Sigmoid colon (tissue), 7 donors: ENCODE results near the gene DNASE1L2. TPM values are rescaled to one million over a fixed set of nuclear protein-coding genes. Genes with fewer than 3 reads are reported as not detected.

Source experiments
- DNase-seq: peaks from one replicate; pipeline ENCODE4 v3.0.0-alpha.2; 2019
- H3K27ac ChIP-seq, 4 donors: fragments of 200-600 bp; sonication (generic); one replicate each; pipeline ENCODE4 v1.5.1; 2016 to 2019; ENCODE audit warnings: mild to moderate bottlenecking in 1 of 4
- H3K27me3 ChIP-seq, 3 donors: fragments of 200-600 bp; sonication (generic); one replicate each; pipeline ENCODE4 v1.5.1; 2019; ENCODE audit warnings: mild to moderate bottlenecking in 1 of 3
- H3K36me3 ChIP-seq, 4 donors: fragments of 200-600 bp; sonication (generic); one replicate each; pipeline ENCODE4 v1.5.1; 2016 to 2019
- H3K4me1 ChIP-seq, 4 donors: fragments of 200-600 bp; sonication (generic); one replicate each; pipeline ENCODE4 v1.5.1; 2017 to 2019
- H3K4me3 ChIP-seq, 4 donors: fragments of 200-600 bp; sonication (generic); one replicate each; pipeline ENCODE4 v1.5.1; 2017 to 2019; ENCODE audit warnings: mild to moderate bottlenecking in 2 of 4, moderate library complexity in 1 of 4
- H3K9me3 ChIP-seq, 4 donors: fragments of 200-600 bp in 3 of 4; sonication (generic) in 3 of 4; one replicate each; pipeline versions ENCODE4 v1.5.1 to v1.6.1; 2013 to 2019
- EP300 ChIP-seq, 4 donors: sonication (generic); formaldehyde crosslinking; IDR thresholded peaks; one replicate each; pipeline ENCODE4 v1.6.1; 2017; ENCODE audit warnings: antibody characterized with exemption in 4 of 4
- POLR2A ChIP-seq, 2 donors: fragments of 450-650 bp; IDR thresholded peaks; one replicate each; pipeline ENCODE4 v1.6.1; 2016; ENCODE audit warnings: antibody characterized with exemption in 2 of 2, mild to moderate bottlenecking in 2 of 2, moderate library complexity in 2 of 2
- POLR2AphosphoS5 ChIP-seq, 4 donors: sonication (generic); formaldehyde crosslinking; IDR thresholded peaks; one replicate each; pipeline ENCODE4 v1.6.1; 2017; ENCODE audit warnings: antibody characterized with exemption in 4 of 4
- WGBS, 2 donors: extraction: QIAGEN DNeasy Blood & Tissue Kit; methylation state at CpG; one replicate each; pipeline ENCODE4 v1.1.7; 2013; 5-methylcytosine and 5-hydroxymethylcytosine counted together
- intact Hi-C: fragments of 100-400 bp; cut with DNase I; formaldehyde crosslinking; loops from one replicate; pipeline ENCODE4 v1.15.1; 2023
- polyA plus RNA-seq, 3 donors: library from polyadenylated mRNA; stranded (reverse); fragments of 200-250 nt; gene quantifications; one replicate each; pipeline ENCODE4 v1.2.3, GENCODE V29; 2013
- total RNA-seq, 4 donors: library from RNA; depleted of rRNA; stranded (reverse); fragments of >200 nt; gene quantifications; one replicate each; pipeline ENCODE4 v1.1.0, GENCODE V29; 2016
- TF ChIP-seq, protein P1 (sequence below), 4 experiments: fragments of 450-650 bp in 3 of 4; fragments of 200-600 bp in 1 of 4; IDR thresholded peaks; one replicate each; pipeline ENCODE4 v1.5.1; 2016 to 2019; ENCODE audit warnings: antibody characterized with exemption in 4 of 4, mild to moderate bottlenecking in 3 of 4, moderate library complexity in 2 of 4
- donor health status: healthy with polysubstance abuse.
- donor health status: Bipolar disorder and iron deficiency.
- donor health status: healthy.

The DNASE1L2 gene
- total and polyA plus RNA-seq, 7 donors: 0.36 to 0.93 (median 0.82) TPM; not detected in 3

DNA sequence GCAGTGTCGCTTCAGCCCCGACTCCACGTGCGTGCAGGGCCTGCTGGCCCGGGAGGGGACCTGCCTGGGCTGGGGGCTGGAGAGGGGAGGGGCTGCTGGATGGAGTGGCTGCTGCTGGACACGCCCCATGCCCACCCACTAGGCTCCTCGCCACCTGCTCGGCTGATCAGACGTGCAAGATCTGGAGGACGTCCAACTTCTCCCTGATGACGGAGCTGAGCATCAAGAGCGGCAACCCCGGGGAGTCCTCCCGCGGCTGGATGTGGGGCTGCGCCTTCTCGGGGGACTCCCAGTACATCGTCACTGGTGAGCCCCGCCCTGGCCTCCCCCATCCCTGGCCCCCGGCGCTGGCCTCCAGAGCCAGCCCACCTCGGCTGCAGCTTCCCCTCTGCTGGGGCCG is 27.9 kb upstream of the DNASE1L2 start:
- H3K36me3 ChIP-seq: peaks cover 13 to 39% (median 25%) of the 10 kb centered on the region in 4 donors
- DNase-seq: no peak
- TF ChIP-seq, protein P1, sequence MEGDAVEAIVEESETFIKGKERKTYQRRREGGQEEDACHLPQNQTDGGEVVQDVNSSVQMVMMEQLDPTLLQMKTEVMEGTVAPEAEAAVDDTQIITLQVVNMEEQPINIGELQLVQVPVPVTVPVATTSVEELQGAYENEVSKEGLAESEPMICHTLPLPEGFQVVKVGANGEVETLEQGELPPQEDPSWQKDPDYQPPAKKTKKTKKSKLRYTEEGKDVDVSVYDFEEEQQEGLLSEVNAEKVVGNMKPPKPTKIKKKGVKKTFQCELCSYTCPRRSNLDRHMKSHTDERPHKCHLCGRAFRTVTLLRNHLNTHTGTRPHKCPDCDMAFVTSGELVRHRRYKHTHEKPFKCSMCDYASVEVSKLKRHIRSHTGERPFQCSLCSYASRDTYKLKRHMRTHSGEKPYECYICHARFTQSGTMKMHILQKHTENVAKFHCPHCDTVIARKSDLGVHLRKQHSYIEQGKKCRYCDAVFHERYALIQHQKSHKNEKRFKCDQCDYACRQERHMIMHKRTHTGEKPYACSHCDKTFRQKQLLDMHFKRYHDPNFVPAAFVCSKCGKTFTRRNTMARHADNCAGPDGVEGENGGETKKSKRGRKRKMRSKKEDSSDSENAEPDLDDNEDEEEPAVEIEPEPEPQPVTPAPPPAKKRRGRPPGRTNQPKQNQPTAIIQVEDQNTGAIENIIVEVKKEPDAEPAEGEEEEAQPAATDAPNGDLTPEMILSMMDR (IDR thresholded peaks at IDR 0.05): no peak
- no peak for TF ChIP-seq POLR2AphosphoS5 (IDR thresholded peaks at IDR 0.05)
- H3K4me3 ChIP-seq: no peak overlapping the region
- H3K4me1 ChIP-seq: peaks cover 0 to 35% (median 33%) of the 10 kb centered on the region in 4 donors
- WGBS, 2 donors: 85 to 90% methylated on average over 23 of the region's 23 CpGs
- H3K27me3 ChIP-seq: no peaks in the 10 kb centered on the region
- intact Hi-C loops: loop anchor here (5.0 kb wide), 1 partner anchor 44 kb away; the partner anchor contains the start of gene ECI1
- H3K27ac ChIP-seq: no peak overlapping the region
- no peaks in the 10 kb centered on the region for H3K9me3 ChIP-seq

DNA sequence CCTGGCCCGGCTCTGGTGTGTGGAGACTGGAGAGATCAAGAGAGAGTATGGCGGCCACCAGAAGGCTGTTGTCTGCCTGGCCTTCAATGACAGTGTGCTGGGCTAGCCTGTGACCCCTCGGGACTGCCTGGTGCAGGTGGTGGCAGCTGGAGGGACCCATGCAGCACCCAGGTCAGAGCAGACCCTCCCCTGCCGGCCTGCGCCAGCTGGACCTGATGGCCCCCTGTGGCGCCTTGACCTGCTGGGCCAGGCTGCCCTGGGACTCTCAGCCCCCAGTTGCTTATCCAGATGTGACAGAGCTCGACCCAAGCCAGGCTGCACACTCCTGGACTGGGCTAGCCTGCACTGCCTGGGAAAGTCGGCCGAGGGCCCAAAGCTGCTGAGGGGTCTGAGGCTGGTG is 27.5 kb upstream of the DNASE1L2 start:
- Histone ChIP-seq H3K27me3 (no peaks in the 10 kb centered on the region), H3K4me1 (peaks cover 0 to 39% (median 38%) of the 10 kb centered on the region in 4 donors), H3K27ac (no peak overlapping the region), H3K4me3 (no peak overlapping the region), H3K36me3 (peaks cover 13 to 39% (median 25%) of the 10 kb centered on the region in 4 donors), H3K9me3 (no peaks in the 10 kb centered on the region)
- intact Hi-C loops: loop anchor here (5.0 kb wide), 1 partner anchor 44 kb away; the partner anchor contains the start of gene ECI1
- 94 to 95% methylated on average over 9 of the region's 9 CpGs for WGBS, 2 donors
- no peak for TF ChIP-seq POLR2AphosphoS5 (IDR thresholded peaks at IDR 0.05)
- TF ChIP-seq, protein P1 (IDR thresholded peaks at IDR 0.05): no peak
- TF ChIP-seq POLR2A (IDR thresholded peaks at IDR 0.05): no peak
- no peak for TF ChIP-seq EP300 (IDR thresholded peaks at IDR 0.05)
- no peak for DNase-seq

DNA sequence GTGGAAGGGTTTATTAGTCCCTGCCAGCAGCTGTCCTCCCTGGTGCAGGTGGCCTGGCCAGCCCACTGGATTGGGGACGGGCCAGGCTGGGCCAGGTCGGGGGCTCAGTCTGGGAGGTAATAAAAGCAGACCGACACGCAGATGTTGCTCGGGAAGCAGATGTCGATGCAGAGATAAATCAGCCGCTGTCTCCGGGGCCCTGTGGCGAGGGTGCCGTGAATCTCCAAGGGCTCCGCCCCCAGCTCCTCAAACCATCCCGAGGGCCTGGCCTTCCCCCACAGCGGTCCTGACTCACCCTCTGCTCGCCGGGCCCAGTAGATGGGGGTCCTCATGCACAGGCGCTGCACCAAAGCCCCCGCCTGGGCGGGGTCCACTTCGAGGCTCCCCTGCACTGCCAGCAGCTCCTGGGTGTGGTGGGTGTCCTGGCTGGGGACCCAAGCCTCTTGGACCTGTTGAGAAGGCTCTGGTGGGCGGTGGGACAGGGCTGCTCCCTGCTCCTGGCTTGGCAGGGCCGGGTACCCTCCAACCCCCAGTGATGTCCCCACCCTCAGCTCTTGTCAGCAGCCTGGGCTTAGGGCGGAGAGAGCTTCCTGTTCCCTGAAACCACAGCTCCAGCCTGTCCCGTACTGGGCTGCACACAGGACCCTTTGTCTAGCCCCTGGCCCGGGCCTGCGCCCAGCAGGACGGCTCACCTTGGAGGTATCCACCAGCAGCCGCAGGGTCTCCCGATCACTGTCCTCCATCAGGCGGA is 26.8 kb upstream of the DNASE1L2 start:
- 89 to 90% methylated on average over 29 of the region's 29 CpGs for WGBS, 2 donors
- Histone ChIP-seq H3K4me1 (peaks cover 0 to 45% (median 42%) of the 10 kb centered on the region in 4 donors), H3K36me3 (peaks cover 13 to 39% (median 25%) of the 10 kb centered on the region in 4 donors), H3K27ac (no peak overlapping the region), H3K4me3 (no peak overlapping the region), H3K27me3 (no peaks in the 10 kb centered on the region), H3K9me3 (no peaks in the 10 kb centered on the region)
- intact Hi-C loops: loop anchor here (5.0 kb wide), 1 partner anchor 43 kb away; the partner anchor contains the start of gene ECI1
- TF ChIP-seq, protein P1 (IDR thresholded peaks at IDR 0.05): no peak
- TF ChIP-seq EP300 (IDR thresholded peaks at IDR 0.05) (no peak), POLR2AphosphoS5 (IDR thresholded peaks at IDR 0.05) (no peak), POLR2A (IDR thresholded peaks at IDR 0.05) (no peak)
- DNase-seq: no peak

DNA sequence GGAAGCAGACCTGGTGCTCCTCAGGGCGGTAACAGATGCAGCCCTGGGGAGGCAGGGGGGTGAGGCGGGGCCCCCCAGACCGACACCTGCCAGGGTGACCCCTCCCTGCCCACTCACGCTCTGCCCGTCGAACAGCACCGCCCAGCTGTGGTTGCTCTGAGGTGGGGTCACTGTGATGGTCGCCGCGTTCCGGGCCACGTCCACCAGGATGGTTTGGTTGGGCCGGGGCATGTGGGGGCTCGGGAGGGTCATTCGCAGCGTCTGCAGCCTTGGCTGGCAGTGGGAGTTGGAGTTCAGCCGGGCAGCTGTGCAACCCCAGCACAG is 26.3 kb upstream of the DNASE1L2 start:
- Histone ChIP-seq H3K4me1 (peaks cover 0 to 40% (median 37%) of the 10 kb centered on the region in 4 donors), H3K27ac (no peak overlapping the region), H3K36me3 (peaks cover 13 to 39% (median 25%) of the 10 kb centered on the region in 4 donors), H3K4me3 (no peak overlapping the region), H3K27me3 (no peaks in the 10 kb centered on the region), H3K9me3 (no peaks in the 10 kb centered on the region)
- TF ChIP-seq POLR2A (IDR thresholded peaks at IDR 0.05) (no peak), EP300 (IDR thresholded peaks at IDR 0.05) (no peak), POLR2AphosphoS5 (IDR thresholded peaks at IDR 0.05) (no peak)
- TF ChIP-seq, protein P1 (IDR thresholded peaks at IDR 0.05): no peak
- intact Hi-C loops: no loop called here
- no peak for DNase-seq
- 91 to 94% methylated on average over 17 of the region's 17 CpGs for WGBS, 2 donors
